CD4-positive, alpha-beta memory T cell (primary cell): ENCODE measurements around the gene SH2D5. TPM values are rescaled to one million over a fixed set of nuclear protein-coding genes. Genes with fewer than 3 reads are reported as not detected.

Experiments used
- CTCF ChIA-PET: fragments of 350-600 bp; sonication (Branson Sonifier 250); formaldehyde crosslinking; loops from one replicate; lab custom pipeline; 2021; ENCODE audit warnings: inconsistent platforms; ENCODE audit not compliant: partially characterized antibody; lab: Charles Lee
- POLR2A ChIA-PET: fragments of 350-600 bp; sonication (Branson Sonifier 250); formaldehyde crosslinking; loops from one replicate; lab custom pipeline; 2021; ENCODE audit not compliant: partially characterized antibody; lab: Charles Lee
- DNase-seq, 5 donors: peaks; one replicate each; pipeline versions ENCODE4 v3.0.0 to v3.0.0-alpha.2; 2020 to 2022; ENCODE audit warnings: mixed read lengths in 1 of 5
- H3K27ac ChIP-seq: one replicate; pipeline ENCODE4 v1.7.0; 2013; ENCODE audit warnings: low read depth, low read length
- H3K27me3 ChIP-seq: 2 replicates; pipeline ENCODE4 v1.7.0; 2013; ENCODE audit warnings: mild to moderate bottlenecking, low read length, moderate library complexity; ENCODE audit not compliant: insufficient read depth
- H3K36me3 ChIP-seq: 2 replicates; pipeline ENCODE4 v1.7.0; 2013; ENCODE audit warnings: mild to moderate bottlenecking, low read length, moderate library complexity; ENCODE audit not compliant: insufficient read depth
- H3K4me1 ChIP-seq: 2 replicates; pipeline ENCODE4 v1.7.0; 2013; ENCODE audit warnings: mild to moderate bottlenecking, low read length, moderate library complexity; ENCODE audit not compliant: insufficient read depth
- H3K4me3 ChIP-seq, 2 donors: one replicate each; pipeline ENCODE4 v1.7.0; 2013; ENCODE audit warnings: low read length in 2 of 2, mild to moderate bottlenecking in 1 of 2
- H3K9me3 ChIP-seq, 2 donors: one replicate each; pipeline ENCODE4 v1.7.0; 2013; ENCODE audit warnings: low read length in 2 of 2, control low read depth in 1 of 2; ENCODE audit not compliant: control insufficient read depth in 1 of 2
- H3K27ac Mint-ChIP-seq, 7 donors: one replicate each; pipeline ENCODE4 v1.8.0; 2020 to 2021; ENCODE audit warnings: mixed read lengths in 7 of 7, mild to moderate bottlenecking in 6 of 7, inconsistent platforms in 3 of 7, moderate library complexity in 3 of 7
- H3K27me3 Mint-ChIP-seq, 2 donors: one replicate each; pipeline ENCODE4 v1.8.0; 2020 to 2021; ENCODE audit warnings: mixed read lengths in 2 of 2
- H3K36me3 Mint-ChIP-seq, 2 donors: one replicate each; pipeline ENCODE4 v1.8.0; 2020 to 2021; ENCODE audit warnings: mixed read lengths in 2 of 2, inconsistent platforms in 1 of 2, mild to moderate bottlenecking in 1 of 2
- H3K4me1 Mint-ChIP-seq, 4 donors: one replicate each; pipeline ENCODE4 v1.8.0; 2020 to 2021; ENCODE audit warnings: mixed read lengths in 4 of 4, mild to moderate bottlenecking in 1 of 4
- H3K4me3 Mint-ChIP-seq, 8 donors: one replicate each; pipeline ENCODE4 v1.8.0; 2020 to 2021; ENCODE audit warnings: mixed read lengths in 8 of 8, mild to moderate bottlenecking in 7 of 8, moderate library complexity in 6 of 8, inconsistent platforms in 3 of 8
- H3K9me3 Mint-ChIP-seq, 8 donors: one replicate each; pipeline ENCODE4 v1.8.0; 2020 to 2021; ENCODE audit warnings: mixed read lengths in 8 of 8, mild to moderate bottlenecking in 5 of 8, inconsistent platforms in 3 of 8, moderate library complexity in 1 of 8
- intact Hi-C: fragments of 100-400 bp; cut with micrococcal nuclease; formaldehyde crosslinking; loops from one replicate; pipeline ENCODE4 v1.15.1; 2023
- polyA plus RNA-seq, 2 donors: library from polyadenylated mRNA; unstranded; fragments of 300-500 nt; fragmentation: Illumina TruSeq; gene quantifications; one replicate each; pipeline ENCODE4 v1.2.3, GENCODE V29; 2021
- total RNA-seq, 2 experiments: library from RNA; stranded (reverse); gene quantifications; one replicate each; pipeline ENCODE4 v1.2.3, GENCODE V29; 2021

The SH2D5 gene
- total and polyA plus RNA-seq, 4 experiments from 2014 or later = 0.38 TPM; not detected in 3

DNA sequence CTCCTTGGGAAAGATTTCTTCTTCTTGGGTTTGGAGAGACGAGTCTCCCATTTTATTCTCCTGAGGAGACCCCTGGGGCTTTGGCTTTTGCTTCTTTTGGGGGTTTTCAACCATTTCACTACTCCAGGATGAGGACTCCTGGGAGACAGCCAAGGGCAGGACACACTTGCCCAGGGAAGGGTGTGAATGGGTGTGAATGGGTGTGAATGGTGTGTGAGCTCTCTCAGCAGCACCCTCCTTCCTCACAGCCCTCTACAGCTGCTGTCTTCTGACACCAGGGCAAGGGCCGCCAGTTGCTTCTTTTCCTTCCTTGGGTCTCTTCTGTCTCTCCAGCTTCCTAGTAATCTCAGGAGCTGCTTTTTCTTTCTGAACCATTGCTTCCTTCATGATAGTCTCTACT is 38.9 kb downstream of the SH2D5 start:
- H3K27ac ChIP-seq = no peak overlapping the region
- no peaks in the 10 kb centered on the region for H3K9me3 ChIP-seq
- Mint-ChIP-seq H3K36me3 (no peaks in the 10 kb centered on the region), H3K4me3 (peak overlapping the region in 1 of 8 donors; percentile 5), H3K27ac (no peak overlapping the region), H3K4me1 (peaks cover 2 to 12% (median 6%) of the 10 kb centered on the region in 4 donors), H3K9me3 (peaks cover 0 to 3% (median 0%) of the 10 kb centered on the region in 8 donors), H3K27me3 (no peaks in the 10 kb centered on the region)
- H3K4me1 ChIP-seq = peaks cover 10% of the 10 kb centered on the region
- ChIA-PET POLR2A (no interaction called here), CTCF (interaction anchor here (10.6 kb wide), 1 partner anchor 504 kb away, joined by 168 read pairs; no protein-coding TSS in a partner anchor)
- DNase-seq = no peak
- H3K36me3 ChIP-seq = no peaks in the 10 kb centered on the region
- no peaks in the 10 kb centered on the region for H3K27me3 ChIP-seq
- intact Hi-C loops = no loop called here
- H3K4me3 ChIP-seq = no peak overlapping the region

DNA sequence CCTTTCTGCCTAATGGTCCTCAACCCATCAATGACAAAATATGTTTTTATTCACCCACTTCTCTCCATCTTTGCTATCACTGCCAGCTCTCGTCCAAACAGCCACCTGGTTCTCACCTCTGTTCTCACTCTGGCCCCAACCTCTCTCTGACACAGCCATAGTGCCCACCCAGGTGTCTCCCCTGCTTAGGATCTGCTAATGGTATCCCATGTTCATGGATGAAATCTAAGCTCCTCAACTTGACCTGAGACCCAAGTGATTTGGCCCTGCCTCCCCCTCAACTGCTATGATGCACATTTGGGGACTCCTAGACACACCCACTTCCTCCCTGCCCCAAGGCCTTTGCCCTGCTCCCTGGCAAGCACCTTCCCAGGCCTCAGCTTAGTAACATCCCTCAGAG is 40.6 kb downstream of the SH2D5 start:
- Mint-ChIP-seq H3K27ac (no peak overlapping the region), H3K9me3 (peaks cover 0 to 3% (median 0%) of the 10 kb centered on the region in 8 donors), H3K27me3 (peaks cover 0 to under 1% of the 10 kb centered on the region in 2 donors), H3K36me3 (no peaks in the 10 kb centered on the region), H3K4me1 (peaks cover 2 to 9% (median 6%) of the 10 kb centered on the region in 4 donors), H3K4me3 (no peak overlapping the region)
- Histone ChIP-seq H3K4me1 (peaks cover 7% of the 10 kb centered on the region), H3K27ac (no peak overlapping the region), H3K4me3 (no peak overlapping the region), H3K9me3 (no peaks in the 10 kb centered on the region), H3K36me3 (no peaks in the 10 kb centered on the region), H3K27me3 (no peaks in the 10 kb centered on the region)
- ChIA-PET POLR2A (no interaction called here), CTCF (interaction anchor here (10.6 kb wide), 1 partner anchor 506 kb away, joined by 168 read pairs; no protein-coding TSS in a partner anchor)
- DNase-seq = no peak
- intact Hi-C loops = no loop called here

- Histone ChIP-seq H3K9me3 (no peaks in the 10 kb centered on the region), H3K36me3 (no peaks in the 10 kb centered on the region), H3K4me3 (no peak overlapping the region), H3K27me3 (no peaks in the 10 kb centered on the region), H3K4me1 (no peaks in the 10 kb centered on the region), H3K27ac (no peak overlapping the region)
- peaks cover 0 to 4% (median 0%) of the 10 kb centered on the region in 4 donors for H3K4me1 Mint-ChIP-seq
- peaks cover 0 to 2% of the 10 kb centered on the region in 2 donors for H3K27me3 Mint-ChIP-seq
- intact Hi-C loops = no loop called here
- no peak overlapping the region for H3K27ac Mint-ChIP-seq
- H3K4me3 Mint-ChIP-seq = no peak overlapping the region
- DNase-seq = no peak
- H3K36me3 Mint-ChIP-seq = no peaks in the 10 kb centered on the region
- ChIA-PET CTCF (no interaction called here), POLR2A (no interaction called here)
- peaks cover 0 to 1% (median 0%) of the 10 kb centered on the region in 8 donors for H3K9me3 Mint-ChIP-seq
Observed at GRCh38 chr1:20689645-20690056, 42.9 kb downstream of the SH2D5 start.

- Mint-ChIP-seq H3K27ac (no peak overlapping the region), H3K9me3 (peaks cover 0 to 1% (median 0%) of the 10 kb centered on the region in 8 donors), H3K4me1 (peaks cover 0 to under 1% (median 0%) of the 10 kb centered on the region in 4 donors), H3K36me3 (no peaks in the 10 kb centered on the region), H3K27me3 (peaks cover 2 to 3% of the 10 kb centered on the region in 2 donors), H3K4me3 (no peak overlapping the region)
- POLR2A ChIA-PET = no interaction called here
- CTCF ChIA-PET = no interaction called here
- no peak overlapping the region for H3K4me3 ChIP-seq
- H3K27ac ChIP-seq = no peak overlapping the region
- no peaks in the 10 kb centered on the region for H3K27me3 ChIP-seq
- intact Hi-C loops = no loop called here
- H3K9me3 ChIP-seq = no peaks in the 10 kb centered on the region
- H3K36me3 ChIP-seq = no peaks in the 10 kb centered on the region
- DNase-seq = no peak
- H3K4me1 ChIP-seq = no peaks in the 10 kb centered on the region
Observed at GRCh38 chr1:20686883-20687725, 45.4 kb downstream of the SH2D5 start.

DNA sequence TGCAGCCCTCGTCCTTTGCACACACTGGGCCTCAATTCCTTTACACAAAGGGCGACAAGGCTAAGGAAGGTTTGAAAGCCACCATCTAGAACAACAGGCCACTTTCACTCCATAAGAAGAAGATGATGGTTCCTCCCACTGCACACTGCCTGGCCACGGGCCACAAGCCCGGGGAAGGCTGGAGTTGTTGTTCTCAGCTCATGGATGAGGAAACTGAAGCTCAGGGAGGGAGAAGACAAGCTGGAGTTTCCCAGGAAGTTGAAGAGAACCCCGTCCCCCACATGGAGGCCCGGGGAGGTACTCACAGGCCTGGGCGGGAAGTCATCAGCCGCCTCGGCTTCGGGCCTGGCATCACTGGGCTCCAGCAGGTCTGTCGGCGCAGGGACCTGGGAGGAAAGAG is 46.8 kb downstream of the SH2D5 start:
- no peaks in the 10 kb centered on the region for H3K36me3 Mint-ChIP-seq
- Histone ChIP-seq H3K27ac (no peak overlapping the region), H3K36me3 (no peaks in the 10 kb centered on the region), H3K9me3 (no peaks in the 10 kb centered on the region), H3K27me3 (no peaks in the 10 kb centered on the region), H3K4me1 (no peaks in the 10 kb centered on the region), H3K4me3 (no peak overlapping the region)
- no peak for DNase-seq
- H3K4me3 Mint-ChIP-seq = no peak overlapping the region
- no peaks in the 10 kb centered on the region for H3K4me1 Mint-ChIP-seq
- ChIA-PET POLR2A (no interaction called here), CTCF (no interaction called here)
- no peak overlapping the region for H3K27ac Mint-ChIP-seq
- no peaks in the 10 kb centered on the region for H3K9me3 Mint-ChIP-seq
- H3K27me3 Mint-ChIP-seq = peaks cover 6 to 8% of the 10 kb centered on the region in 2 donors
- intact Hi-C loops = no loop called here

GRCh38 chr1:20685099-20685662 is 47.3 kb downstream of the SH2D5 start:
- Histone ChIP-seq H3K36me3 (no peaks in the 10 kb centered on the region), H3K27me3 (no peaks in the 10 kb centered on the region), H3K4me3 (no peak overlapping the region), H3K4me1 (no peaks in the 10 kb centered on the region), H3K27ac (no peak overlapping the region), H3K9me3 (no peaks in the 10 kb centered on the region)
- no peaks in the 10 kb centered on the region for H3K36me3 Mint-ChIP-seq
- ChIA-PET POLR2A (no interaction called here), CTCF (no interaction called here)
- intact Hi-C loops = no loop called here
- H3K27me3 Mint-ChIP-seq = peaks cover 6 to 8% of the 10 kb centered on the region in 2 donors
- H3K4me3 Mint-ChIP-seq = no peak overlapping the region
- H3K4me1 Mint-ChIP-seq = peaks cover 0 to 2% (median 0%) of the 10 kb centered on the region in 4 donors
- H3K27ac Mint-ChIP-seq = peak overlapping the region in 1 of 7 donors; percentile 64
- no peaks in the 10 kb centered on the region for H3K9me3 Mint-ChIP-seq
- no peak for DNase-seq

DNA sequence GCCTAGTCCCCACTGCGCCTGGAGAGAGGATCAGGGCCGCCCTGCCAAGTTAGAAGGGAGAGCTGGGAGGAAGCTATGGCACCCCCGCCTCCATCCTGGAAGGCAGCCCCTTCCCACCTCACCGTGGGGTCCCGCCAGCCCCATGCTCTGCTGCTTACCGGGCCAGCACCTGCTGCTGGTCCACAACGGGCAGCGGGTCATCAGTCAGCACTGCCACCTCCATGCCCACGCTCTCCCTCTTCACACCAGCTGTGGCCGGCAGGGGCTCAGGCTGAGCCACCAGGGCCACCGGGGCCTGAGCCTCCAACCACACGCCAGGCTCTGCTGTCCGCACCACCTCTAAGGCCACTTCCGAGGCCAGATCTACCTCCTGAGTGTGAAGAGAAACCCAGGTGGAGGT is 47.9 kb downstream of the SH2D5 start:
- no peak overlapping the region for H3K4me3 ChIP-seq
- DNase-seq = no peak
- H3K27ac ChIP-seq = no peak overlapping the region
- CTCF ChIA-PET = interaction anchor here (1.2 kb wide), 1 partner anchor 12 kb away, joined by 5 read pairs; no protein-coding TSS in a partner anchor
- H3K9me3 ChIP-seq = no peaks in the 10 kb centered on the region
- H3K4me1 ChIP-seq = no peaks in the 10 kb centered on the region
- no peak overlapping the region for H3K27ac Mint-ChIP-seq
- H3K4me1 Mint-ChIP-seq = peaks cover 0 to 2% (median 0%) of the 10 kb centered on the region in 4 donors
- H3K9me3 Mint-ChIP-seq = no peaks in the 10 kb centered on the region
- H3K36me3 Mint-ChIP-seq = no peaks in the 10 kb centered on the region
- H3K27me3 Mint-ChIP-seq = peaks cover 6 to 8% of the 10 kb centered on the region in 2 donors
- H3K36me3 ChIP-seq = no peaks in the 10 kb centered on the region
- POLR2A ChIA-PET = no interaction called here
- no peaks in the 10 kb centered on the region for H3K27me3 ChIP-seq
- intact Hi-C loops = no loop called here
- no peak overlapping the region for H3K4me3 Mint-ChIP-seq
